Measurements from ENCODE around the gene ZFP82.

ZFP82 gene

DNA sequence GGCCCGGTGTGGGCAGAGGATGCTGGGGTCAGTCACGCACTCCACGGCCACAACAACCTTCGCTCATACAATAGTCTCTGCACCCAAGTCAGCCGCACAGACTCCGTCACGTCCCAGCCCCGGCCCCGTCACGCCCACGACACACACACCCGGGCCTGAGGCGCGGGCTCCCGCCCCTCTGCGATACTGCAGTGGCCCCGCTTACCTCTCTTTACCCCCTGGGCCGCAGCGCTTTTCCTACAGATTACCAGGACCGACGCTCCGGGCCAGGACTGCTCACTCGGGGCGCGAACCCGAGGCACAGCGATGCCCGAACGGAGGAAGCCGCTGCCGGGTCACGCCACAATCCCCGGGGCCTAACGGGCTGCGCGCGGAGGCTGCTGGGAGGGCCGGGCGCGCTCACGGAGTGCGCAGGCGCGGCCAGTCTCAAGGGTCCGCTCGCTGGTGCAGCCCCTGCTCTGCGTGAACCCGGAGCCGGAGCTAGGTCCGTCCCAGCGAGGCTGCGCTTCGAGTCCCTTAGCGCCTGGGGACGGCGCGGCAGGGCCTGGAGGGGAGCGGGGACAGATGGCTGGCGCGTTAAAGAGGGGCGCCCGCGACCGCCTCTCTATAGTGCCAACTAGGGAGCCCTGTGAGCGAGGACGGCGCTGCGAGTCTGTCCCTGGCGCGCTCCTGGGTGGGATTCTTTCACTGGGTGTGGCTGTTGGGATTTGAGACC is at the start of gene ZFP82:
Gene ZFP82 (minus strand): TSS at position 358 of the 715 bp plus-strand sequence. CDS start 8,855 bp downstream, outside the sequence.
- peak; percentile 97 for DNase-seq

GRCh38 chr19:36460046-36460445 is 41.6 kb upstream of the ZFP82 start:
- DNase-seq, result no peak

- DNase-seq, result no peak
These were observed 38.4 kb upstream of the ZFP82 start for GRCh38 chr19:36456831-36457230.

DNA sequence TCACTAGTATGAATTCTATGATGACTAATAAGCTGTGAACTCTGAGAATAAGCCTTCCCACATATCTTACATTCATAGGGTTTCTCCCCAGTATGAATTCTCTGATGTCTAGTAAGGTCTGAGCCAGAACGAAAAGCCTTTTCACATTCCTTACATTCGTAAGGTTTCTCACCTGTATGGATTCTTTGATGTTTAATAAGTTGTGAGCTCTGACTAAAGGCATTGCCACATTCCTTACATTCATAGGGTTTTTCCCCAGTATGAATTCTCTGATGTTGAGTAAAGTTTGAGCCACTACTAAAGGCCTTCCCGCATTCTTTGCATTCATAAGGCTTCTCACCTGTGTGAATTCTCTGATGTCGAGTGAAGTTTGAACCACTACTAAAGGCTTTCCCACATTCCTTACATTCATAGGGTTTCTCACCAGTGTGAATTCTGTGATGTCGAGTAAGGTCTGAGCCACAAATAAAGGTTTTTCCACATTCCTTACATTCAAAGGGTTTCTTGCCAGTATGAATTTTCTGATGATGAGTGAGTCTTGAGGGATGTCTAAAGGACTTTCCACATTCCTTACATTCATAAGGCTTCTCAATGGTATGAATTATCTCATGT is 30.7 kb upstream of the ZFP82 start:
- no peak for DNase-seq

- no peak for DNase-seq
These were observed 22.9 kb upstream of the ZFP82 start for GRCh38 chr19:36441339-36441738.

- no peak for DNase-seq
These were observed 18.1 kb upstream of the ZFP82 start for GRCh38 chr19:36436531-36436930.

GRCh38 chr19:36423925-36424324 is 5.5 kb upstream of the ZFP82 start:
- no peak for DNase-seq

DNA sequence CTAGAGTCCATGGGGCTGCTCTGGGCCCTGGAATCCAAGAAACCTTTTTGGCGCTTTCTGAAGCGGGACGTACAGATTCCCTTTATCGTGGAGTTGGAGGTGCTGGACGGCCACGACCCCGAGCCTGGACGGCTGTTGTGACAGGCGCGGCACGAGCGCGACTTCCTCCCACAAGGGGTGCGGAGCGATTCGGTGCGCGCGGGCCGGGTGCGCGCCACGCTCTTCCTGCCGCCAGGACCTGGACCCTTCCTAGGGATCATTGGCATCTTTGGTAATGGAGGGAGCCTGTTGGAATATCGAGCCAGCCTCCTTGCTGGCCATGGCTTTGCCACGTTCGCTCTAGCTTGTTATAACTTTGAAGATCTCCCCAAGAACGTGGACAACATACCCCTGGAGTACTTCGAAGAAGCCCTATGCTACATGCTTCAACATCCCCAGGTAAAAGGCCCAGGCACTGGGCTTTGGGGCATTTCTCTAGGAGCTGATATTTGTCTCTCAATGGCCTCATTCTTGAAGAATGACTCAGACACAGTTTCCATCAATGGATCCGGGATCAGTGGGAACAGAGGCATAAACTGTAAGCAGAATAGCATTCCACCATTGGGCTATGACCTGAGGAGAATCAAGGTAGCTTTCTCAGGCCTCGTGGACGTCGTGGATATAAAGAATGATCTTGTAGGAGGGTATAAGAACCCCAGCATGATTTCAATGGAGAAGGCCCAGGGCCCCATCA is 3.5 kb upstream of the ZFP82 start:
- DNase-seq, result no peak

DNA sequence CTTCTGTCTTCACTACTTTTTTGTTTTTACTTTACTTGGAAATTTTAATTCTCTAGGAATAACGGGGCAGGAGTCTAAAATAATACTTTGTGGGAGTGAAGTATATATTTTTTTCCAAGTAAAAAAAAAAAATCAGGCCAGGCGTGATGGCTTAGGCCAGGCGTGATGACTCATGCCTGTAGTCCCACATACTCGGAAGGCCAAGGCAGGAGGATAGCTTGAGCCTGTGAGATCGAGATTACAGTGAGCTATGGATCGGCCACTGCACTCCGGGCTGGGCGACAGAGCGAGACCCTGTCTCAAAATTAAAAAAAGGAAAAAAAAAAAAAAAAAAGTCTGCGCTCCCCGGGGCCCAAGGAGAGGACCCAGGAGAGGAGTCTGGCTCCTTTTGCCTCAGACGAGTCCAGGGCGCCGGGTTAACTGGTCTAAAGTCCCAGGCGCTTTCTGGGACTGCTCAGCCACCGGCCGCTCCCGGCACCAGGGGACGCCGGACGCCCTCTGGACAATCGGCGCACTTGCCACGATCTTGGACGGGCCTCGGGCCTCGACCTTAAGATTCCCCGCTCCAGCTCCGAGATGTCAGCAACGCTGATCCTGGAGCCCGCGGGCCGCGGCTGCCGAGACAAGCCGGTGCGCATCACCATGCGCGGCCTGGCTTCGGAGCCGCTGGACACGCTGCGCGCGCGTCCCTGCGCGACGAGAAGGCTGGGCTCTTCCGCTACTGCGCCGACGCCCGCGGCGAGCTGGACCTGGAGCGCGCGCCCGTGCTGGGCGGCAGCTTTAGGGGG is 2.7 kb upstream of the ZFP82 start:
- DNase-seq, result peak; percentile 92

GRCh38 chr19:36417752-36418286 is 625 bp downstream of the ZFP82 start:
- DNase-seq, result no peak

GRCh38 chr19:36409841-36410240 is 8.6 kb downstream of the ZFP82 start:
- no peak for DNase-seq

- DNase-seq, result no peak
These were observed 10.3 kb downstream of the ZFP82 start for GRCh38 chr19:36408101-36408500.

GRCh38 chr19:36404498-36404897 is 13.9 kb downstream of the ZFP82 start:
- DNase-seq, result no peak

GRCh38 chr19:36401475-36401874 is 17.0 kb downstream of the ZFP82 start:
- DNase-seq, result no peak

DNA sequence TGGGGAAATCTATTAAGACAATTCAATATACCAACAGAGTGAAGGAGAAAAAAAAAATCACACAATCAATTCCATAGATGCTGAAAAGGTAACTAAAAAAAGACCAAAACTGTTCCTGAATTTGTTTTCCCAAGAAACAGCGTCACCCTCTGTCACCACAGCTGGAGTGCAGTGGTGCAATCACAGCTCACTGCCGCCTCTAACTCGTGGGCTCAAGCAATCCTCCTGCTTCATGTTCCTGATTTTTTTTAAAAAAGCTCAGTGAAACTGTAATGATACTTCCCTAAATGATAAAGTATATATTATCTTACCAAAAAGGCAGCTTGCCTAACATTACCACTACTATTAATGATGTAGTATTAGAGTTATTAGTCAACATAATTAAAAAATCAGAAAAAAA is 19.9 kb downstream of the ZFP82 start:
- no peak for DNase-seq

DNA sequence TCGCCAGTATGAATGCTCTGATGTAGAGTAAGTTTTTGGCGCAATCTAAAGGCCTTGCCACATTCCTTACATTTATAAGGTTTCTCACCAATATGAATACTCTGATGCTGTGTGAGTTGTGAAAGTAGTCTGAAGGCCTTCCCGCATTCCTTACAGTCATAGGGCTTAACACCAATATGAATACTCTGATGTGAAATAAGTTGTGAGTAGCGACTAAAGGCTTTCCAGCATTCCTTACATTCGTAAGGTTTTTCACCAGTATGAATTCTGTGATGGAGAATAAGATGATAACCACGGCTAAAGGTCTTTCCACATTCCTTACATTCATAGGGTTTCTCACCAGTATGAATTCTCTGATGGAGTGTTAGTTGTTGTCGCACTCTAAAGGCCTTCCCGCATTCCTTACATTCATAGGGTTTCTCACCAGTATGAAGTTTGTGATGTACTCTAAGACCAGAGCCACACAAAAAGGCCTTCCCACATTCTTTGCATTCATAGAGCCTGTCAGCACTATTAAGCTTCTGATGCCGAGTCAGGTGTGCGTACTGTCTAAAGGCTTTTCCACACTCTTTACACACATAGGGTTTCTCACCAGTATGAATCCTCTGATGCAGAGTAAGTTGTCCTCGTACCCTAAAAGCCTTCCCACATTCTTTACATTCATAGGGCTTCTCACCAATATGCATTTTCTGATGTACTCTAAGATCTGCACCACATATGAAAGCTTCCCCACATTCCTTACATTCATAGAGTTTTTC is 25.3 kb downstream of the ZFP82 start:
- DNase-seq, result no peak

DNA sequence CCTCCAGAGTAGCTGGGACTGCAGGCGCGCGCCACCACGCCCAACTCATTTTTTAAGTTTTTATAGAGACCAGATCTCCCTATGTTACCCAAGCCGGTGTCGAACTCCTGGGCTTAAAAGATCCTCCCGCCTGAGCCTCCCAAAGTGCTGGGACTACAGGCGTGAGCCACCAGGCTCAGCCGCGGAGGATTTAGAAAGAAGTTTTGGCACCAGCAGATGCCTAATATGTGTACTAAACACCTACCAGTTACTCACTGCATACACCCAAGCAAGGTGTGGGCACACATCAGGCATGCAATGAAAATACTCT is 39.0 kb downstream of the ZFP82 start:
- DNase-seq, result no peak

DNA sequence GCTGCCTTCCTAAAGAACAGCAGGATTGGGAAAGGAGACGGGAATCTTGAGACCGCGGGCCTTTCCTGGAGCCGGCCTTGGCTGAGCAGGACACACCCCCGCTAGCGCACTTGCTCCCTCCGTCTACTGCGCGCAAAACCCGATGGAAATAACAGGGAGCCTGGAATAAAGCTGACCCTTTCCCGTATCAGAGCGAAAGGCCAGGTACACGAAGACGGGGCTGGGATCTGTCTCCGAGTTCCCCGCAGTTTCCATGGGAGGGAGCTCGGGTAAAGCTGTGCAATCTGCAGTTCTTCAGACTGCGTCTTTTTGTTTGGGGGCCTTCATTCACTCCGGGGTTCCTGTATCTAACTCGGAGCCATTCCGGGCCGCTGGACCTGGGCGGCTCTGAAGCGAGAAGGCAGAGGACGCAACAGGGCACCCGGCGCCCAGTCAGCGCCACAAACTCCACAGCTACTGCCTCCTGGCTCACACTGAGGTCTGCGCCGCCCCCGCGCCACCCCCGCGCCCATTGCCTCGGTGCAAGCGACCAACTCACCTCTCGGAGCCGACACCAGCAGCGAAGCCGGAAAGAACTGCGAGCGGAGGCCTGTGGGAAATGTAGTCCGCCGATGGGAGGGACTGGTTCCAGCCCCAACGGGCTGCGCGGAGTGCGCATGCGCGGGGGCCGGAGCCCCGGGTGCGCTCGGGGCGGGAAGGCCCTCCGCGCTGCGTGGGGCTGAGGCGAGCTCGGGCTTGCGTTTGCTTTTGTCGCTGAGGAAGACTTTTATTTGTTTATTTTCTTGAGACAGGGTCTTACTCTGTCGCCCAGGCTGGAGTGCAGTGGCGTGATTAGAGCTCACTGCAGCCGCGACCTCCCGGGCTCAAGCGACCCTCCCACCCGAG is 39.6 kb downstream of the ZFP82 start, which contains the start of gene ZFP14:
Gene ZFP14 (minus strand): TSS at position 577 of the 885 bp plus-strand sequence. CDS start 11,309 bp downstream, outside the sequence.
- peak; percentile 99 for DNase-seq

GRCh38 chr19:36377541-36378178 is 40.8 kb downstream of the ZFP82 start:
- no peak for DNase-seq

- no peak for DNase-seq
These were observed 44.7 kb downstream of the ZFP82 start for GRCh38 chr19:36373638-36374156.
